Measurements from ENCODE around the gene LPAR5. TPM values are rescaled to one million over a fixed set of nuclear protein-coding genes. Genes with fewer than 3 reads are reported as not detected.

The LPAR5 gene
- total RNA-seq, 4 donors from 2014 or later: 1.8 to 11.4 (median 3.2) TPM

- H3K27me3 ChIP-seq: no peaks in the 10 kb centered on the region
- no peaks in the 10 kb centered on the region for H3K9me3 ChIP-seq
- WGBS, 2 donors: 54 to 55% methylated on average over 7 of the region's 7 CpGs
- peaks cover 0 to 19% (median 8%) of the 10 kb centered on the region in 4 donors for H3K4me1 ChIP-seq
- peaks cover 0 to 78% (median 12%) of the 10 kb centered on the region in 3 donors for H3K36me3 ChIP-seq
- H3K27ac ChIP-seq: no peak overlapping the region
- no peak overlapping the region for H3K4me3 ChIP-seq
- TF ChIP-seq CTCF (IDR thresholded peaks at IDR 0.05) (peak in 2 of 5 experiments; percentile 15 to 39), POLR2A (IDR thresholded peaks at IDR 0.05) (no peak)
- no peak for DNase-seq (ENCODE audit: low spot score in 2 of 2)
These were observed 65.4 kb downstream of the LPAR5 start for GRCh38 chr12:6570264-6570887.

- TF ChIP-seq CTCF (IDR thresholded peaks at IDR 0.05) (no peak), EP300 (IDR thresholded peaks at IDR 0.05) (no peak), POLR2A (IDR thresholded peaks at IDR 0.05) (no peak)
These were observed 66.0 kb downstream of the LPAR5 start for GRCh38 chr12:6569786-6570185.

GRCh38 chr12:6569312-6569711 lies 66.4 kb downstream of the LPAR5 start:
- TF ChIP-seq POLR2A (IDR thresholded peaks at IDR 0.05): no peak
- no peak for TF ChIP-seq EP300 (IDR thresholded peaks at IDR 0.05)
- no peak for TF ChIP-seq CTCF (IDR thresholded peaks at IDR 0.05)
- H3K4me1 ChIP-seq: peaks cover 0 to 19% (median 8%) of the 10 kb centered on the region in 4 donors
- no peaks in the 10 kb centered on the region for H3K27me3 ChIP-seq
- 79% methylated on average over 12 of the region's 12 CpGs for WGBS, 2 donors
- H3K9me3 ChIP-seq: no peaks in the 10 kb centered on the region
- H3K36me3 ChIP-seq: peaks cover 0 to 70% (median 12%) of the 10 kb centered on the region in 3 donors
- no peak overlapping the region for H3K4me3 ChIP-seq
- no peak for DNase-seq (ENCODE audit: low spot score in 2 of 2)
- no peak overlapping the region for H3K27ac ChIP-seq

More at GRCh38 chr12:6569786-6570185, 66.0 kb downstream of the LPAR5 start:
- Histone ChIP-seq H3K36me3 (peaks cover 0 to 75% (median 12%) of the 10 kb centered on the region in 3 donors), H3K4me1 (peaks cover 0 to 19% (median 8%) of the 10 kb centered on the region in 4 donors), H3K4me3 (no peak overlapping the region), H3K9me3 (no peaks in the 10 kb centered on the region), H3K27ac (no peak overlapping the region), H3K27me3 (no peaks in the 10 kb centered on the region)
- 79 to 87% methylated on average over 7 of the region's 7 CpGs for WGBS, 2 donors
- DNase-seq (ENCODE audit: low spot score in 2 of 2): no peak

Small RNA genes within 50 kb of the gene (small RNA-seq; reads per million reads assigned to genes)
- gene SCARNA11: 475 reads per million, percentile 98 among the genes with 10 or more reads in this experiment

Other genes with a start within 250 kb of the LPAR5 start
- gene CD27, start 191.0 kb downstream of the LPAR5 start, total RNA-seq: under 1 TPM in 2 of 4 donors, not detected in 2; 0.44 to 0.63 TPM
- gene TAPBPL, start 183.9 kb downstream of the LPAR5 start, total RNA-seq: 10 to 100 TPM; 13.9 to 31.9 (median 25.2) TPM
- 10 to 100 TPM; 12.0 to 31.0 (median 19.3) TPM for gene VAMP1, start 165.3 kb downstream of the LPAR5 start, total RNA-seq
- gene MRPL51, start 142.7 kb downstream of the LPAR5 start, total RNA-seq: 100 to 1,000 TPM in 2 of 4 donors, 10 to 100 TPM in 2; 47.4 to 127 (median 89.0) TPM
- gene NCAPD2, start 141.9 kb downstream of the LPAR5 start, total RNA-seq: 10 to 100 TPM; 17.0 to 29.3 (median 23.0) TPM
- 1,000 to 10,000 TPM; 1,360 to 2,316 (median 1,728) TPM for gene GAPDH, start 101.4 kb downstream of the LPAR5 start, total RNA-seq
- 10 to 100 TPM; 44.6 to 58.6 (median 55.3) TPM for gene IFFO1, start 79.9 kb downstream of the LPAR5 start, total RNA-seq
- gene NOP2, start 67.7 kb downstream of the LPAR5 start, total RNA-seq: 10 to 100 TPM; 16.1 to 30.9 (median 24.3) TPM
- 100 to 1,000 TPM; 192 to 256 (median 242) TPM for gene CHD4, start 28.6 kb downstream of the LPAR5 start, total RNA-seq
- 1 to 10 TPM in 3 of 4 donors, under 1 TPM in 1; 0.30 to 2.4 (median 2.0) TPM for gene ACRBP, start 11.5 kb upstream of the LPAR5 start, total RNA-seq
- gene ING4, start 27.2 kb upstream of the LPAR5 start, total RNA-seq: 10 to 100 TPM; 32.6 to 52.5 (median 45.3) TPM
- 10 to 100 TPM; 26.2 to 52.5 (median 38.2) TPM for gene ZNF384, start 53.4 kb upstream of the LPAR5 start, total RNA-seq
- under 1 TPM in 2 of 4 donors, not detected in 2; 0.21 to 0.39 TPM for gene PIANP, start 64.9 kb upstream of the LPAR5 start, total RNA-seq
- 10 to 100 TPM; 46.9 to 74.4 (median 70.0) TPM for gene COPS7A, start 88.1 kb upstream of the LPAR5 start, total RNA-seq
- gene MLF2, start 117.2 kb upstream of the LPAR5 start, total RNA-seq: 100 to 1,000 TPM; 103 to 205 (median 133) TPM
- gene PTMS, start 130.4 kb upstream of the LPAR5 start, total RNA-seq: 100 to 1,000 TPM; 112 to 225 (median 174) TPM
- gene LAG3, start 136.6 kb upstream of the LPAR5 start, total RNA-seq: 1 to 10 TPM; 1.2 to 4.0 (median 2.9) TPM
- gene CD4, start 153.6 kb upstream of the LPAR5 start, total RNA-seq: 10 to 100 TPM in 1 of 4 donors, 1 to 10 TPM in 3; 7.5 to 12.6 (median 8.9) TPM
- gene GPR162, start 185.9 kb upstream of the LPAR5 start, total RNA-seq: 1 to 10 TPM; 1.3 to 5.4 (median 2.2) TPM
- gene P3H3, start 192.4 kb upstream of the LPAR5 start, total RNA-seq: 10 to 100 TPM; 14.6 to 45.8 (median 36.4) TPM
- 1 to 10 TPM in 3 of 4 donors, under 1 TPM in 1; 0.84 to 9.9 (median 5.6) TPM for gene GNB3, start 205.0 kb upstream of the LPAR5 start, total RNA-seq
- gene CDCA3, start 215.3 kb upstream of the LPAR5 start, total RNA-seq: 10 to 100 TPM in 1 of 4 donors, 1 to 10 TPM in 1, under 1 TPM in 2; 0.21 to 19.4 (median 3.6) TPM
- gene USP5, start 216.2 kb upstream of the LPAR5 start, total RNA-seq: 10 to 100 TPM; 47.6 to 63.9 (median 56.8) TPM
- gene TPI1, start 231.6 kb upstream of the LPAR5 start, total RNA-seq: 100 to 1,000 TPM; 189 to 346 (median 282) TPM
- gene SPSB2, start 237.3 kb upstream of the LPAR5 start, total RNA-seq: 10 to 100 TPM in 3 of 4 donors, 1 to 10 TPM in 1; 9.4 to 12.7 (median 11.8) TPM